ENCODE measurements around the gene IRF3. TPM values are rescaled to one million over a fixed set of nuclear protein-coding genes. Genes with fewer than 3 reads are reported as not detected.

IRF3 gene
- 59.2 and 59.9 TPM in 2 replicates for total RNA-seq

GRCh38 chr19:49665351-49666119, at the start of gene IRF3, which contains the start of gene BCL2L12:
Gene IRF3 (minus strand): TSS chr19:49665857. CDS start chr19:49664838, 1,019 bp downstream.
Gene BCL2L12 (plus strand): TSS chr19:49665933. CDS start chr19:49666693, 760 bp downstream.

GRCh38 chr19:49690656-49691242, 25.1 kb upstream of the IRF3 start, which contains the start of gene CPT1C:
Gene CPT1C (plus strand): TSS chr19:49691116. CDS start chr19:49692253, 1,137 bp downstream.

GRCh38 chr19:49689133-49690078, 23.7 kb upstream of the IRF3 start, which contains the start of gene ADM5:
Gene ADM5 (plus strand): TSS chr19:49689594. CDS start chr19:49689838, 244 bp downstream.

GRCh38 chr19:49677231-49677900, 11.7 kb upstream of the IRF3 start, which contains the start of gene PRMT1:
Gene PRMT1 (plus strand): TSS chr19:49677271. CDS start chr19:49677281, 10 bp downstream.

GRCh38 chr19:49641688-49642491, 23.8 kb downstream of the IRF3 start, which contains the start of gene SCAF1:
Gene SCAF1 (plus strand): TSS chr19:49642209. CDS start chr19:49645027, 2,818 bp downstream.

GRCh38 chr19:49640113-49640898, 25.4 kb downstream of the IRF3 start, which contains the start of gene RRAS:
Gene RRAS (minus strand): TSS chr19:49640143. CDS start chr19:49640098, 45 bp downstream.

Other genes starting within 250 kb of the IRF3 start
- gene PTH2, start 242.4 kb downstream of the IRF3 start, total RNA-seq = not detected in 2 replicates
- not detected in 2 replicates for gene GFY, start 240.5 kb downstream of the IRF3 start, total RNA-seq
- gene SLC17A7, start 224.3 kb downstream of the IRF3 start, total RNA-seq = under 0.01 and 0.16 TPM in 2 replicates
- gene PIH1D1, start 214.0 kb downstream of the IRF3 start, total RNA-seq = 101 and 120 TPM in 2 replicates
- 21.6 and 26.2 TPM in 2 replicates for gene ALDH16A1, start 212.6 kb downstream of the IRF3 start, total RNA-seq
- 4.9 and 5.3 TPM in 2 replicates for gene FLT3LG, start 191.6 kb downstream of the IRF3 start, total RNA-seq
- gene RPL13A, start 178.2 kb downstream of the IRF3 start, total RNA-seq = 2,925 and 3,389 TPM in 2 replicates
- 3,049 and 4,360 TPM in 2 replicates for gene RPS11, start 169.4 kb downstream of the IRF3 start, total RNA-seq
- gene FCGRT, start 153.2 kb downstream of the IRF3 start, total RNA-seq = 46.5 and 81.8 TPM in 2 replicates
- 231 and 301 TPM in 2 replicates for gene RCN3, start 137.9 kb downstream of the IRF3 start, total RNA-seq
- 96.1 and 100 TPM in 2 replicates for gene NOSIP, start 85.3 kb downstream of the IRF3 start, total RNA-seq
- gene PRRG2, start 84.5 kb downstream of the IRF3 start, total RNA-seq = 0.32 and 1.0 TPM in 2 replicates
- gene PRR12, start 74.7 kb downstream of the IRF3 start, total RNA-seq = 1.2 and 1.3 TPM in 2 replicates
- 40.7 and 48.1 TPM in 2 replicates for gene RRAS, start 25.7 kb downstream of the IRF3 start, total RNA-seq
- gene SCAF1, start 23.6 kb downstream of the IRF3 start, total RNA-seq = 6.7 and 9.0 TPM in 2 replicates
- 0.52 and 1.6 TPM in 2 replicates for gene BCL2L12, start 76 bp upstream of the IRF3 start, total RNA-seq
- 314 and 403 TPM in 2 replicates for gene PRMT1, start 11.4 kb upstream of the IRF3 start, total RNA-seq
- 0.17 and 0.47 TPM in 2 replicates for gene ADM5, start 23.7 kb upstream of the IRF3 start, total RNA-seq
- gene CPT1C, start 25.3 kb upstream of the IRF3 start, total RNA-seq = 26.6 and 34.5 TPM in 2 replicates
- 0.26 and 0.32 TPM in 2 replicates for gene TSKS, start 97.4 kb upstream of the IRF3 start, total RNA-seq
- gene AP2A1, start 101.1 kb upstream of the IRF3 start, total RNA-seq = 69.2 and 78.0 TPM in 2 replicates
- 28.5 and 33.1 TPM in 2 replicates for gene FUZ, start 147.4 kb upstream of the IRF3 start, total RNA-seq
- 13.2 and 13.3 TPM in 2 replicates for gene MED25, start 152.4 kb upstream of the IRF3 start, total RNA-seq
- 61.8 and 67.4 TPM in 2 replicates for gene PTOV1, start 185.3 kb upstream of the IRF3 start, total RNA-seq
- 31.1 and 38.3 TPM in 2 replicates for gene PNKP, start 201.7 kb upstream of the IRF3 start, total RNA-seq
- gene AKT1S1, start 211.5 kb upstream of the IRF3 start, total RNA-seq = 9.2 and 9.6 TPM in 2 replicates
- 10.8 and 11.5 TPM in 2 replicates for gene TBC1D17, start 211.8 kb upstream of the IRF3 start, total RNA-seq
- gene IL4I1, start 231.0 kb upstream of the IRF3 start, total RNA-seq = 0.47 and 0.52 TPM in 2 replicates